Erythroblast (primary cell): Measurements from ENCODE around the gene CHSY1.

Source experiments
- DNase-seq, 2 experiments: peaks; one replicate each; lab custom pipeline; 2025; lab: John Stamatoyannopoulos, UW
- GATA1 ChIP-seq: IDR thresholded peaks from 2 replicates; pipeline ENCODE4 v1.6.1; 2011; ENCODE audit warnings: low read depth, mild to moderate bottlenecking, control low read depth, low read length, moderate library complexity
- POLR2A ChIP-seq: IDR thresholded peaks from 2 replicates; pipeline ENCODE4 v1.6.1; 2011; ENCODE audit warnings: mild to moderate bottlenecking, low read length

CHSY1 gene

DNA sequence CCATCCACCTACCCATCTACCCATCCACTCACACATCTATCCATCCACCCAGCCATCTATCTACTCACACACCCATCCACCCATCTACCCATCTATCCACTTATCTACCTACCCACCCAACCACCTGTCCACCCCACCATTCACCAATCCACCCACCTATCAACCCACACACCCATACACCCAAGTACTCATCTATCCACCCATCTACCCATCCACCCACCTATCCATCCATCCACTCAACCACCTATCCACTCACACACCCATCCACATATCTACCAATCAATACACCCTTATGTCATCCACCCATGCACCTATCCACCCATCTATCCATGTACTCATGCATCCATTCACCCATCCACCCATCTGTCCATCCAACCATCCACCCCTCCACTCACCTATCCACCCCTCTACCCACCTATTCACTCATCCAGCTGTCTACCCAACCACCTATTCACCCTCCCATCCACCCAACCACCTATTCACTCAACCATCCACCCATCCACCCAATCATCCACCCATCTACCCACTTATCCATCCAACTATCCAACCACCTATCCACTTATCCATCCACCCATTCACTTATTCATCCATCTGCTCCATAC, 109.8 kb downstream of the CHSY1 start:
- TF ChIP-seq GATA1 (no peak), POLR2A (no peak)
- no peak for DNase-seq

DNA sequence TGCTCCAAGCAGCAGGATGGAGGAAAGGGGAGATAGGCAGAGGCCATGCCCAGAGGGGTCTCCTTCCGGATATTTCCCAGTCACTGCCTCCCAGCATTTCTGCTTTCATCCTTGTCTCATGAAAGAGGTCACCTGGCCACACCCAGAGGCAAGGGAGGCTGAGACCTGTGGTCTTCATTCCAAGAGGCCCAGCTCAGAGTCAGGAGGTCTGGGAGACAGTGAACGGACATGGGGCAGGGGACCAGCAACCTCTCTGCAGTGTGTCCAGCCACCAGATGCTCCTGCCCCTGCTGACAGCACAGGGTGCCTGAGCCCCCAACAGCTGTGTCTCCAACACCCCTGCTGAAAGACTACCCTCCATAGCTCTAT, 111.2 kb downstream of the CHSY1 start:
- no peak for DNase-seq
- TF ChIP-seq POLR2A: no peak
- TF ChIP-seq GATA1: no peak

DNA sequence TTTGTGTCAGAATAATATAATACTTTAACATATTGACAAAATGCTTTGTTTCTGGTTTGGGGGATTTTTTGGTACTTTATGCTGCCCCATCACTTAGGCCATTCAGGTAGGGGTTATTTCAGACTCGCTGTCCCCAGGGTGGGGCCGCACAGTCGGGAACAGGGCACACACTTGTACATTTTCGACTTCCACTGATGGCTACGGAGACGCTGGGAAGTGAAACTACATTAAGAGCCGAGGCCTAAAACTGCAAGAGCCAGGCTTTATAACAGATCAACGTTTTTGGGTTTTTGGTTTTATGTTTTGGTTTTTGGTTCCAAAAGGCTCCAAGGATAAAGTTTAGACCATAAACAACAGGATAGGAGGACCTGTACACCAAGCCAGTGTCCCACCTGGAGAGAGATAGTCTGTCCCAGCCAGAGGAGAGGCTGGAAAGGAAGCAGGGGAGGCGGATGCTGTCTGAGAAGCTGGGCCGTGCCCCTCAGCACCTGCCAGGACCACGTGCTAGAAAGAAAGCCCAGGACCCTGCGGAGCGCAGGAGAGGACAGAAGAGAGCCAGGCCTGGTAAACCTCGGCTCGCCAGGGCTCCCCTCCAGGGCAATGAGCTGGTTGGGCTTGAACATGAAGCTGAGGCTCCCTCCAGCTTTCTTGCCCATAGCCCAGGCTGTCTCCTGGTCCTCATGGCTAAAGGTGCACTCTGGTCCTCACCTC, 111.7 kb downstream of the CHSY1 start:
- no peak for TF ChIP-seq POLR2A
- no peak for TF ChIP-seq GATA1

DNA sequence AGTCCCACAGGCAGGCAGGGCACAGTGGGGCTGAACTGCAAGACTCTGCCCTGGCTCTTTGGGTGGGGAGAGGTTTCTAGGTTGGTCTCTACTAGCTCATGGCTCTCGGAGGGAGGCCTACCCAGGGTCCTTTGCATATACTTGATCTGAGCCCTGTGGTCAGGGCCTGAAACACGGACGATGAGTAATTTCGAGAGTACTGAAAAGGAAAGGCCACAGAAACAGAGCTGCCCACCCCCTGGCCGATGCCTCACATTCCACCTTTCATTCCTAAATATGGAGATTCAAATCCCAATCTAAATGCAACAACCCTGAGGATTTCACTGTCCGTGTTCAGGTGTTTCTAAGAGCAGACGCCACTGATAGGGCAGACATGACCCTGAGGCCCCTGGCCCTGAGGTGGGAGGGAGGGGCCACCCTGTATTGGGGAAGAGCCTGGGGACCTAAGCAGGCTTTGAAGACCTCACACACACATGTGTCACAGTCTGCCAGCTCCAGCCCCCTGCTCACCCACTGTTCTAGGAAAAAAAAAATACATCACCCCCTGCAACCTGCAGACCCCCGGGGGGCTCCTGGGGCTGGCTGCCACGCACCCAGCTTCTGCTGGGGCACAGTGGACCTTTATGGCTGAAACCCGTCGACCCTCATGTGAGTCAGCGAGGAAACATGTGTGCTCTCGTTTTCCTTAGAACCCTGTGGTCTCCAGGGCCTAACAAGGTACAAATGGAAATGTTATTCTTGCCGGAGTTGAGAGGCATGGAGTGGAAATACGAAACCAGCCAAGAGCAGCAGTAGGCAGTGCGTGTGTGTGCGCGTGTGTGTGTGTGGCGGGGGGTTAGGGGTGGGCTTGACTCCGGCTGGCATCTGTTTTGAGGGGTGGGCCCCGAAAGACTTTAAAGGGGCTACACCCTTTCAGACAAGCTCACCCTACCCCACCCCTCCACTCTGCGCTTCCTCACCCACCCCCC, 112.7 kb downstream of the CHSY1 start:
- DNase-seq: no peak
- TF ChIP-seq GATA1: no peak
- TF ChIP-seq POLR2A: no peak

More for the DNA sequence above, 111.7 kb downstream of the CHSY1 start:
- DNase-seq: no peak

DNA sequence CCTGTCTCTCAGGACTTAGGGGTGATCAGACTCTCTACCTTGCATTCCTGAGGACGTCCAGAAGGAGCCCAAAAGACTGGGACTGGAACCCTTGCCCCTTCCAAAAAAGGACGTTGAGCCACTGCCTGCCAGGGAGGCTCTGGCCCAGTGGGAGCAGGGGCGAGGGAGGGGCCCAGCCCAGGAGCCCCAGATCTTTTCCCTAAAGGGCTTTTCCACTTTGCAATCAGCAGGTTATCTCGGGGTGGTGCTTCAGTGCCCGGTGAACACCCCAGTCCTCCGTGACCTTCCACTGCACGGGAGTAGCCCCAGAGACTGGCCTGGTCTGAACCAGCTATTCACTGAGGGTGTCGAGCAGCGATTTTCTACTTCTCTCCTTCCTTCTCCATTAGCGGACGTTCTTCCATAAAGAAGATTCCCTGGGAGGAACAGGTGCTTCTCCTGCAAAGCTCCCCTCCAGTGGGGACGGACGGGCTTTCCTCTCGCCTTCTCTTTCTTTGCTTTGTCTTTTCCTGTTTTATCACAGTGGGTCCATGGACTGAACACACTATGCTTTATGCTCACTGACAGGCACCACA, 113.7 kb downstream of the CHSY1 start:
- no peak for DNase-seq
- no peak for TF ChIP-seq GATA1
- no peak for TF ChIP-seq POLR2A

DNA sequence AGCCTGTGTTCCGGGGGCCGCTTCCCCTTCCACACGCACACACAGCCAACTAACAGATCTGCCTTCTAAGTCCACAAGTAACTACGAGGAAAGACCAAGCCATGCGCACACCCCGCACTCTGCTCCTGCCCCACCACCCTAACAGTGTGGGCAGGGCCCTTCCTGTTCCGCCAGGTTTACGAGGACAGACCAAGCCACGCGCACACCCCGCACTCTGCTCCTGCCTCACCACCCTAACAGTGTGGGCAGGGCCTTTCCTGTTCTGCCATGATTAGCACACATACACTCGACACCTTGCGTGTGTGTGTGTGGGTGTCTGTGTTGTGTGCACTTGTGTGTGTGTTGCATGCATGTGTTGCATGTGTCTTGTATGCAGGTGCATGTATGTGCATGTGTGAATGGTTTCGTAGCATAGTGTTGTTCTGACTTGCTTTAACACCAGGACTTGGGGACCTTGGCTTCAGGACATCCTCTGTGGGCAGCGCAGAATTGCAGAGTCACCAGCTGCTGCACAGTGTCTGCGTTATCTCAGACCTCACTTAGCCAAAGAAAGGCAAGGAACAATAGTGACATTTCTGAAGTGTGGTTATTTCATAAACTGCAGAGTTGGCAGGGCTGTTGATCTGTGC, 114.4 kb downstream of the CHSY1 start:
- TF ChIP-seq GATA1 (no peak), POLR2A (no peak)
- DNase-seq: peak; percentile 64 to 81

DNA sequence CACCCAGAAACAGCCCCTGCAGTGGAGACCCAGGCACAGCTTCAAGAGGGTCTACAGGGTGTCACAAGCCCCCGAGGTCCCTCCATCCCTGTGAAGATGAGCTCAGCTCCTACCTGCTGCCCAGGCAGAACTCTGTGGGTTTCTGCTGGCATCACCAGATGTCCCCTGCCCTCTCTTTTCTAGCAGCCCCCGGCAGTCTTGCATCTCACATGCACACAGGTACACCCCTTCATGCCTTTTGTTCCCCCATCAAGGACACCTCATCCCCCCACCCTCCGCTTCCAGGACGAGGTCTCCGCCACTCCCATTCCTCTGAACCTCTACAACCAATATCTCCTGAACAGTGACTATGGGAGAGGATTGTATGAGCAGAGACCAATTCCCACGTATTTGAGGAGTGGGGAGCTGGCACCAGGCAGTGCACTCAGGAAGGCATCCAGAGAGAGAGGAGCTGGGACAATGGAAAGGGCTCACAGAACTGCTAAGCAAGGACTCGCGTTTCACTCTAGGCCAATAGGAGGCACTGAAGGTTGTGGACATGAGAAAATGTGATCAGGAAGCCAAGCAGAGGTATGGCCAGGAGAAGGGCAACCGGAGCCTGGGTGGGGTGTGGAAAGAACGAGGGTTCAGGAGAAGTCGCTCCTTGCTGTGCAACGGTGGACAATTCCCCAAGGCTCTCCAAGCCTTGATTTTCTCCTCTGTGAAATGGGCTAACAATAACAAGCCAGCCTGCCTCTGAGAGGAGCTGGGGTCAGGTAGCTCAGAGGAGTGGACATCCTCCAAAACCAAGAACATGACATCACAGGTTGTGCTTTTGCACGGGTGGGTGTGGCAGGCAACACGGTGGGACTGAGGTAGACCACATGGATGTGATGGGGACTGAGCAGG, 115.2 kb downstream of the CHSY1 start:
- no peak for TF ChIP-seq GATA1
- TF ChIP-seq POLR2A: no peak

DNA sequence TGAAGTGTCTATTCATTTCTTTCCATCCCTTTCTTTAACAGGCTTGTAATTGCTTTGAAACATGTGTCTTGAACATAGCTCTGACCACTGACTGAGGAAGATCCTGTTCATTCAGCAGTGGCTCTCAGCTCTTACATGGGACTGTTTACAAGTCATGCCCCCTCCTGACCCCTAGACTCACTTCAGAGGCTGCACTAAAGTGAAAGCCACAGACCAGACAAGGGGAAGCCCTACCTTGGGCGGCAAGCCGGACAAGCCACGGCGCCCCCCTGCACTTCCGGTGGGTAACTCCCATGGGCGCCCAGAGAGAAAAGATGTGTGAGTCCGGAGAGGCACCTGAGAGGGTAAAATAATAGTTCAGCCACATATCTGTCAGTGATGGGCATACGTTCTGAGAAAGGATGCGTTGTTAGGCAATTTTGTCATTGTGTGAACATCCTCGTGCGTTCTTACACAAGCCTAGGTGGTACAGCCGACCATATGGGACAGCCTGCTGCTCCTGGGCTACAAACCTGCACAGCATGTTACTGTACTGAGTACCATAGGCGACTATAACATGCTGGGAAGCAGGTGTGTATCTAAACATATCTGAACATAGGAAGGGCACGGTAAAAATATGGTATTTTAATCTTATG, 116.2 kb downstream of the CHSY1 start:
- TF ChIP-seq GATA1 (no peak), POLR2A (no peak)
- no peak for DNase-seq

More for the DNA sequence above, 115.2 kb downstream of the CHSY1 start:
- no peak for DNase-seq

DNA sequence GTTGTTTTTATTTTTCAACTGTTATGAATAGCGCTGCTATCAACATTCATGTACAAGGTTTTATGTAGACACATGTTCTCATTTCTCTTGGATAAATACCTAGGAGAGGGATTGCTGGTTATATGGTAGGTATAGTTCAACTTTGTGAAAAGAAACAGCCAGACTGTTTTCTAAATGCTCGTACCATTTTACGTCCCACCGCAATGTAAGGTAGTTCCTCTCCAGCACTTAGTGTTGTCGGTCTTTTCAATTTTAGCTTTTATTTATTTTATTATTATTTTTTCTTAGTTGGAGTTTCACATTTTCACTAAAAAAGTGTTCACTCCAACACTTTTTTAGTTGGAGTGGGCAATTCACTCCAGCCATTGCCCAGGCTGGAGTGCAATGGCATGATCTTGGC, 117.1 kb downstream of the CHSY1 start:
- TF ChIP-seq GATA1: no peak
- no peak for TF ChIP-seq POLR2A

DNA sequence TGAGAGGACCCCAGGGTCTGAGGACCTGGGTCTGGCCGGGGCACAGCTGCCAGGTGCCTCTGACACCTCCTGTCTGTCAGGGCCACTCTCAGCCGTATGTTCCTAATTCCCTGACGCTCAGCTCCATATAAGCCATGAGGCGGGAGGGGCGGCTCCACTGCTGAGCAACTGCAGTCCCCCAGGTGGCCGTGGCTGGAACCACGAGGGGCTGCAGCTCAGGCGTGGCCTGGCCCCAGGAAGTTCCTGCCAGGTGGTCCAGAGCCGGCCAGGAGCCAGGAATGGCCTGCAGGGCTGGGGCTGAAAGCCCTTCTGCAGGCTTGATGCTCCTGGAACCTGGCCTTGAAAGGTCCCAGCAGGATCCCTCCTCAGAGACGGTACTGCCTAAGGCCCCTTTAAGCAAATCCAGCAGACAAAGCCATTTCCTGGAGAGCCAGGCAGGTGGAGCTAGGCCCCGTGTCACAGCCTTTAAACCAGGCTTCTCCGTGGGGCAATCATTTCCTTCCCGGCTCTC, 118.0 kb downstream of the CHSY1 start:
- DNase-seq: no peak
- TF ChIP-seq GATA1: no peak
- TF ChIP-seq POLR2A: no peak

More for the DNA sequence above, 117.1 kb downstream of the CHSY1 start:
- DNase-seq: no peak

DNA sequence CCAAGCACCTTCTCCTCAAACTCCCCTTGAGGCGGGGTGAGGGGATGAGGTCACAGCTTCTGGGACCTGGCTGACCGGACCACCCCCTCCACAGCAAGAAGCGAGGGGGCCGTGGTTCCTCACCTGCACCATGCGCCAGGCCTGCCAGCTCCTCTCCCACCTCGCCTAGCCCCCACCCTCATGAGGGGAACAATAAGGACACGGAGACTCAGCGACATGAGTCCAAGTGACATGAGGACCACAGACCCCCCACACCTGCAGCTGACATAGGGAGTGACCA, 118.7 kb downstream of the CHSY1 start:
- TF ChIP-seq GATA1 (no peak), POLR2A (no peak)
- no peak for DNase-seq
